ENCODE measurements around the gene SLC38A10. TPM values are rescaled to one million over a fixed set of nuclear protein-coding genes. Genes with fewer than 3 reads are reported as not detected.

SLC38A10 gene
- total and polyA plus RNA-seq, 2 of the 13 experiments (the other 11 are each of a cell fraction or from before 2014, with no cell fraction given), result 23.4 to 55.8 TPM

DNA sequence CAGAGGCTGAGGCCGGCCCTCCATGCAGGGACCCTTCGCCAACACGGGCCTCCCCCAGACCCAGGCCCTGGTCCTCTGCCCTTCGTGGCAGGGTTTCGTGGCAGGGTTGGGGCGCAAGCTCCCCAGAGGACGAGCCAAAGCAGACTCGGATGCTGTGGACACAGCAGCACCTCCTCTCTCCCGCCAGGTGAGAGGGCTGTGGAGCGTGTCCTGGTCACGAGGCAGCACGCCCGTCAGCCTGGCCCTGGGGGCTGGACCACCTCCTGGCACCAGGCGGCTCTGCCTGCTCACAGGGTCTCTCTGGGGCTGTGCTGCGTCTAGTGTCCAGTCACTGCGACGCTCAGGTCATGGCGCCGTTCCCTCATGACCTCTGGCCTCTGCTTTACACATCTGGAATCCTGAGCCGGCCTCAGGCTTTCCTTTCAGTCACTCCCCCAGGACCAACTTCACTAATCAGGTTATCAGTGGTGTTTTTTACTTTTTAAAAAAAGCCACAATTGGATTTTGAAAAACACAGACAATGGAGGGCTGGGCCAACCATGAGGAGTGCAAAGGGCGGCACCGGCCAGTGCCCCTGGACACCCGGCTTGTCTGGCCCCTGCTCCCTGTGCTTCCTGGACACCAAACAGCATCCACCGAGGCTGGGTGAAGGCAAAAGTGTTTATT lies 50.6 kb downstream of the SLC38A10 start:
- Histone ChIP-seq H3K27ac (ENCODE audit: extremely low read length, insufficient read depth, low read length) (peak overlapping the region; percentile 53), H3K9ac (ENCODE audit: insufficient read depth, low read depth, low read length) (peak overlapping the region; percentile 31), H3K4me2 (ENCODE audit: low read depth, low read length) (peak overlapping the region; percentile 57), H3K27me3 (ENCODE audit: control insufficient read depth in 1 of 2, insufficient read depth in 2 of 2, low read length in 2 of 2) (no peaks in the 10 kb centered on the region), H3K4me1 (ENCODE audit: insufficient read depth, low read length) (peaks cover 35% of the 10 kb centered on the region), H4K20me1 (ENCODE audit: insufficient read depth, low read length) (peaks cover 4% of the 10 kb centered on the region; the same call in 1 of the 2 replicates), H3K4me3 (replicated peaks in 1 of 3; ENCODE audit: insufficient read depth in 1 of 3, low read depth in 2 of 3, low read length in 3 of 3) (peak overlapping the region in 1 of 3 experiments; percentile 41; a peak in 1 of 6 replicates), H2AFZ (ENCODE audit: low read length) (no peak overlapping the region), H3K36me3 (replicated peaks in 1 of 2; ENCODE audit: control insufficient read depth in 1 of 2, insufficient read depth in 2 of 2, low read length in 2 of 2) (peaks cover 4 to 6% of the 10 kb centered on the region in 2 experiments; a peak in 2 of 5 replicates), H3K9me3 (ENCODE audit: low read length) (no peaks in the 10 kb centered on the region), H3K79me2 (ENCODE audit: insufficient read depth, low read length) (peaks cover 19% of the 10 kb centered on the region)
- intact Hi-C loops (cut with micrococcal nuclease; ENCODE audit: unreplicated experiment) (no loop called here), in situ Hi-C loops (cut with HindIII; ENCODE audit: extremely low pct_ligation_motif_present, low pct_unique_long_range_greater_than_20kb) (no loop called here)
- no peak for FAIRE-seq
- CTCF ChIA-PET (ENCODE audit: low intra/inter-chr PET ratio, low total read pairs), result no interaction called here
- peak; percentile 19 for ATAC-seq
- POLR2A ChIA-PET, result interaction anchor here (0.9 kb wide), 1 partner anchor 152 kb away, joined by 3 read pairs; no protein-coding TSS in a partner anchor
- no peak for DNase-seq (ENCODE audit: low spot score)
- WGBS (ENCODE audit: low lambda C conversion rate), result 65% methylated on average over 18 of the region's 24 CpGs
- no TSS peak for BruUV-seq (replicated peaks)
- TF ChIP-seq ZNF501 (CRISPR knock-in tag; IDR thresholded peaks at IDR 0.05), result no peak; the same call in 1 of the 2 replicates
- no peak for TF ChIP-seq ZNF549 (CRISPR knock-in tag; IDR thresholded peaks at IDR 0.05)
- no peak for TF ChIP-seq ETV6 (CRISPR knock-in tag; conservative IDR thresholded peaks at IDR 0.05)
- TF ChIP-seq, protein P1, sequence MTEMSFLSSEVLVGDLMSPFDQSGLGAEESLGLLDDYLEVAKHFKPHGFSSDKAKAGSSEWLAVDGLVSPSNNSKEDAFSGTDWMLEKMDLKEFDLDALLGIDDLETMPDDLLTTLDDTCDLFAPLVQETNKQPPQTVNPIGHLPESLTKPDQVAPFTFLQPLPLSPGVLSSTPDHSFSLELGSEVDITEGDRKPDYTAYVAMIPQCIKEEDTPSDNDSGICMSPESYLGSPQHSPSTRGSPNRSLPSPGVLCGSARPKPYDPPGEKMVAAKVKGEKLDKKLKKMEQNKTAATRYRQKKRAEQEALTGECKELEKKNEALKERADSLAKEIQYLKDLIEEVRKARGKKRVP (CRISPR knock-in tag; IDR thresholded peaks at IDR 0.05), result no peak
- TF ChIP-seq ZNF230 (CRISPR knock-in tag; IDR thresholded peaks at IDR 0.05), result no peak
- TF ChIP-seq ZNF782 (CRISPR knock-in tag; IDR thresholded peaks at IDR 0.05; ENCODE audit: borderline replicate concordance), result peak; percentile 16; the same call in 1 of the 2 replicates
- TF ChIP-seq, protein P2, sequence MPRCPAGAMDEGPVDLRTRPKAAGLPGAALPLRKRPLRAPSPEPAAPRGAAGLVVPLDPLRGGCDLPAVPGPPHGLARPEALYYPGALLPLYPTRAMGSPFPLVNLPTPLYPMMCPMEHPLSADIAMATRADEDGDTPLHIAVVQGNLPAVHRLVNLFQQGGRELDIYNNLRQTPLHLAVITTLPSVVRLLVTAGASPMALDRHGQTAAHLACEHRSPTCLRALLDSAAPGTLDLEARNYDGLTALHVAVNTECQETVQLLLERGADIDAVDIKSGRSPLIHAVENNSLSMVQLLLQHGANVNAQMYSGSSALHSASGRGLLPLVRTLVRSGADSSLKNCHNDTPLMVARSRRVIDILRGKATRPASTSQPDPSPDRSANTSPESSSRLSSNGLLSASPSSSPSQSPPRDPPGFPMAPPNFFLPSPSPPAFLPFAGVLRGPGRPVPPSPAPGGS (CRISPR knock-in tag; IDR thresholded peaks at IDR 0.05), result peak; percentile 19; the same call in 1 of the 2 replicates
- TF ChIP-seq, protein P3, sequence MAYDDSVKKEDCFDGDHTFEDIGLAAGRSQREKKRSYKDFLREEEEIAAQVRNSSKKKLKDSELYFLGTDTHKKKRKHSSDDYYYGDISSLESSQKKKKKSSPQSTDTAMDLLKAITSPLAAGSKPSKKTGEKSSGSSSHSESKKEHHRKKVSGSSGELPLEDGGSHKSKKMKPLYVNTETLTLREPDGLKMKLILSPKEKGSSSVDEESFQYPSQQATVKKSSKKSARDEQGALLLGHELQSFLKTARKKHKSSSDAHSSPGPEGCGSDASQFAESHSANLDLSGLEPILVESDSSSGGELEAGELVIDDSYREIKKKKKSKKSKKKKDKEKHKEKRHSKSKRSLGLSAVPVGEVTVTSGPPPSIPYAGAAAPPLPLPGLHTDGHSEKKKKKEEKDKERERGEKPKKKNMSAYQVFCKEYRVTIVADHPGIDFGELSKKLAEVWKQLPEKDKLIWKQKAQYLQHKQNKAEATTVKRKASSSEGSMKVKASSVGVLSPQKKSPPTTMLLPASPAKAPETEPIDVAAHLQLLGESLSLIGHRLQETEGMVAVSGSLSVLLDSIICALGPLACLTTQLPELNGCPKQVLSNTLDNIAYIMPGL (CRISPR knock-in tag; IDR thresholded peaks at IDR 0.05; ENCODE audit: borderline replicate concordance in 1 of 2, low read depth in 1 of 2), result no peak
- TF ChIP-seq, protein P4, sequence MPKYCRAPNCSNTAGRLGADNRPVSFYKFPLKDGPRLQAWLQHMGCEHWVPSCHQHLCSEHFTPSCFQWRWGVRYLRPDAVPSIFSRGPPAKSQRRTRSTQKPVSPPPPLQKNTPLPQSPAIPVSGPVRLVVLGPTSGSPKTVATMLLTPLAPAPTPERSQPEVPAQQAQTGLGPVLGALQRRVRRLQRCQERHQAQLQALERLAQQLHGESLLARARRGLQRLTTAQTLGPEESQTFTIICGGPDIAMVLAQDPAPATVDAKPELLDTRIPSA (CRISPR knock-in tag; IDR thresholded peaks at IDR 0.05; ENCODE audit: borderline replicate concordance), result no peak
- no peak for TF ChIP-seq CENPX (CRISPR knock-in tag; IDR thresholded peaks at IDR 0.05)
- no peak for TF ChIP-seq HNRNPUL1 (IDR thresholded peaks at IDR 0.05; ENCODE audit: low read depth, low read length)
- TF ChIP-seq AGO1 (IDR thresholded peaks at IDR 0.05; ENCODE audit: low read depth, low read length, poor library complexity, severe bottlenecking), result peak; percentile 98
- TF ChIP-seq MTF1 (CRISPR knock-in tag; IDR thresholded peaks at IDR 0.05), result no peak
- TF ChIP-seq, protein P5, sequence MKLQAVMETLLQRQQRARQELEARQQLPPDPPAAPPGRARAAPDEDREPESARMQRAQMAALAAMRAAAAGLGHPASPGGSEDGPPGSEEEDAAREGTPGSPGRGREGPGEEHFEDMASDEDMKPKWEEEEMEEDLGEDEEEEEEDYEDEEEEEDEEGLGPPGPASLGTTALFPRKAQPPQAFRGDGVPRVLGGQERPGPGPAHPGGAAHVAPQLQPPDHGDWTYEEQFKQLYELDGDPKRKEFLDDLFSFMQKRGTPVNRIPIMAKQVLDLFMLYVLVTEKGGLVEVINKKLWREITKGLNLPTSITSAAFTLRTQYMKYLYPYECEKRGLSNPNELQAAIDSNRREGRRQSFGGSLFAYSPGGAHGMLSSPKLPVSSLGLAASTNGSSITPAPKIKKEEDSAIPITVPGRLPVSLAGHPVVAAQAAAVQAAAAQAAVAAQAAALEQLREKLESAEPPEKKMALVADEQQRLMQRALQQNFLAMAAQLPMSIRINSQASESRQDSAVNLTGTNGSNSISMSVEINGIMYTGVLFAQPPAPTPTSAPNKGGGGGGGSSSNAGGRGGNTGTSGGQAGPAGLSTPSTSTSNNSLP (IDR thresholded peaks at IDR 0.05; ENCODE audit: low read depth, low read length), result no peak
- no peak for TF ChIP-seq FOXP1 (IDR thresholded peaks at IDR 0.05)
- TF ChIP-seq FOXP1 (CRISPR knock-in tag; IDR thresholded peaks at IDR 0.05), result no peak
- peak; percentile 40 for TF ChIP-seq RXRA (CRISPR knock-in tag; IDR thresholded peaks at IDR 0.05)

All from HepG2 (cell line).